ENCODE measurements around the gene ATF6B.

ATF6B gene

DNA sequence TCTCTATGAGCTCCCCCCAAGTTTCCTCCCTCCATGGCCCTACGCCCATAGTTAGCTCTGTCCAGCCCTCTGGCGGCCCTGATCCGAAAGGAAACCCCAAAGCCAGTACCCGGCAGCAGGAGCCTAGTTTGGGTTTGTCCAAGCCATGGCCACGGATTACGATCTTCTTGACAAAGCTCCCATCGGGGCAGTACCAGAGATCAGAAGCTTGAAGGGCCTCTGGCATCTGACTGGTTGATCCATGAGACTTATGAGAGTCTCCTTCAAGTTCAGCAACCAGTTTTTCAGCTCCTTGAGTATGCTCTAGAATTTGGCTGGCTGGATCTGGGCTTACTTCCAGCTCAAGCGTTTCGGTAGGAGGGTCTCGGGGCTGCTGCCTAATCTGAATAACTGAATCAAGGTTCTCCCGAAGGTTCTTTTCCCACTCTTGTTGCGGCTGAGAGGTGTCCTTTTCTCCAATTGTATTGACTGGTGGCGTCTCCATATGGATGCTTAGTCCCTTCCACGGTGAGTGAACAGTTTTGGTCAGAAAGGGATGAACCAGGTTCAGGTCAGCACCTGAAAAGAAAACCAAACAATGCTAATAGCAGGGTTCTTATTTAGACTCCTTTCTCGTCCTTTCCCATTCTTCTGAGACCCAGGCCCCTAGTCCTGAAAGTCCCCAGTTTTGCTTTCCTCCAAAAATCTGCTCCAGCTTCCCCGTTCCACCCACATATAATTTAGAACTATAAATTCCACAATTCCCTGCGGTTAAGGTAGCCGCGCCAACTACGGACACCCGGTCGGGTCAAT, 1.4 kb upstream of the ATF6B start:
- DNase-seq: no peak

DNA sequence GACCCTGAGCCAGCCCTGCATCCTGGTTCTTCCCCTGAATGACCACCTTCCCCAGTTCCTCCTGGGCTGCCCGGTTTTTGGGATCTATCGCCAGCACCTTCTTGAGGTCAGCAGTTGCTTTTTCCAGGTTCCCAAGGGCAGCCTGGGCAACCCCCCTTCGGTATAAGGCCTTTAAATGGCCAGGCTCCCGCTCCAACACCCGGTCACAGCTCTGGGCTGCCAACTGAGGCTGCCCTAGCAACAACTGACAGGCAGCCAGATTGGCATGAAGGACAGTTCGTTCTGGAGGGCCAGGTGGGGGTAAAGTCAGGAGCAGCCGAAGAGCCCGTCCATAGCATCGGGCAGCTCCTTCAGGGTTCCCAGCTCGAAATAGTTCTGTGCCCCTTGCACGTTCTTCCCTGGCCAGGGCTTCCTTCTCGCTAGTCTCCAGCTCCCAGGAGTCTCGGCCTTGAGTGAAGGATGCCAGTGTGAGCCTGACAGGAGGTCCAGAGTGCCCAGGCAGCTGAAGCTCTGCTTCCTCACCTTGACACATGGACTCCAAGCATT, 778 bp upstream of the ATF6B start:
- no peak for DNase-seq

DNA sequence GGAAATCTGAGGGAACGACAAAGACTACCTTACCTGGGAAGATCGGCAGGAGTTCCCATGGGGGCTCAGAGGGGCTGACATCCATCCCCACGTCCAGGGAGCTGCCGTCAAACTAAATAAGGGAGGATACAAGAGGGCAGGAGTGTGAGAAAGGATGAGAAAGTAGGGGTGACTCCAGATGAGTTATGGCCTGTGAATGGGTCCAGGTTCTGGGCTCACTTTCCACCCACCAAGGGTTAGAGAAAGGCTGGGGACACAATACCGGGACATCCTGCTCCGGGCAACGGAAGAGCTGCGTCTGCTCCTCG, 683 bp downstream of the ATF6B start:
- DNase-seq: no peak

DNA sequence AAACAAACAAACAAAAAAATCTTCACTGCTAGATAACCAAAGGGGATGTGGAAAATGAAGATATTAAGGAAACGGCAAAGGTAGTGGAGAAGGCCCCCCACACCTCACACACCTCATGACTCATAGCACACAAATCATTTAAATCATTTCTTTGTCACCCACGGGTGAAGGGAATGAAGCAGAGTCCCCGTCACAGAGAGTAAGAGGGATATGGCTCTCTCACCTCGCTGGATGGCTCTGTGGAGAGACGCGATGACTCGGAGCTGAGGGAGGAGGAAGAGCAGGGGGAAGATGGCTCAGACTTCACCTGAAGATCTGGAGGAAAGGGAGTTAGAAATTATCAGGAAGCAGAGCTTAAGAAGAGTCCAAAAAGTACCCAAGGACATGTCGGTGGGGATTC, 1.2 kb downstream of the ATF6B start:
- no peak for DNase-seq

DNA sequence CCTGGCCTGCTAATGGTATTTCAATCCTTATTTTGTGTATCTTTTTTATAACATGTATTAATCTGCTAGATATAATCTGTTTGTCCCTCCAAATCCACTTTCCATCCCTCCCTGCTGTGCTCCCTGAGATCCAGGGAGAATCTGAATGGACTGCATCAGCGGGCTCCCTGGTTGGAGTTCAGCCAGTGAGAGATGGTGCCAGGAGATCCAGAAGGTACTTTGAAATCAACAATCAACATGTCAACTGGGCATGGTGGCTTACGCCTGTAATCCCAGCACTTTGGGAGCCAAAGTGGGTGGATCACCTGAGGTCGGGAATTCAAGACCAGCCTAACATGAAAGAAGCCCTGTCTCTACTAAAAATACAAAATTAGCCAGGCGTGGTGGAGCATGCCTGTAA, 4.4 kb downstream of the ATF6B start:
- DNase-seq: no peak

DNA sequence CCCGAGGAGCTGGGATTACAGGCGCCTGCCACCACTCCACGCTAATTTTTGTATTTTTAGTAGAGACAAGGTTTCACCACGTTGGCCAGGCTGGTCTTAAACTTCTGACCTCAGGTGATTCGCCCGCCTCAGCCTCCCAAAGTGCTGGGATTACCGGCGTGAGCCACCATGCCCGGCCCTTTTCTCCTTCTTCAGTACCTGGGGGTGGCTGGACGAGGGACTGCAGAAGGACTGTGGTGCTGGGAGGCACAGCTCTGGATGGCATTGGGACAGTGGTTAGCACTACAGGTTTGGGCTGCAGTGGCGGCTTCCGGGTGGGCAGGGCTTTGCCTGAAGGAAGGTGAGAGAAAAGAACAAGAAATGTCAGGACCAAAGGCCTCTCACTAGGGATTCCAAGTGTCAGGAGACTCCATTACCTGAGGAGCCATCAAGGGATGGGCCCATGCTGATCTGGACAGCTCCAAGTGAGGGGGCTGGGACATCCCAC, 7.4 kb downstream of the ATF6B start:
- no peak for DNase-seq

DNA sequence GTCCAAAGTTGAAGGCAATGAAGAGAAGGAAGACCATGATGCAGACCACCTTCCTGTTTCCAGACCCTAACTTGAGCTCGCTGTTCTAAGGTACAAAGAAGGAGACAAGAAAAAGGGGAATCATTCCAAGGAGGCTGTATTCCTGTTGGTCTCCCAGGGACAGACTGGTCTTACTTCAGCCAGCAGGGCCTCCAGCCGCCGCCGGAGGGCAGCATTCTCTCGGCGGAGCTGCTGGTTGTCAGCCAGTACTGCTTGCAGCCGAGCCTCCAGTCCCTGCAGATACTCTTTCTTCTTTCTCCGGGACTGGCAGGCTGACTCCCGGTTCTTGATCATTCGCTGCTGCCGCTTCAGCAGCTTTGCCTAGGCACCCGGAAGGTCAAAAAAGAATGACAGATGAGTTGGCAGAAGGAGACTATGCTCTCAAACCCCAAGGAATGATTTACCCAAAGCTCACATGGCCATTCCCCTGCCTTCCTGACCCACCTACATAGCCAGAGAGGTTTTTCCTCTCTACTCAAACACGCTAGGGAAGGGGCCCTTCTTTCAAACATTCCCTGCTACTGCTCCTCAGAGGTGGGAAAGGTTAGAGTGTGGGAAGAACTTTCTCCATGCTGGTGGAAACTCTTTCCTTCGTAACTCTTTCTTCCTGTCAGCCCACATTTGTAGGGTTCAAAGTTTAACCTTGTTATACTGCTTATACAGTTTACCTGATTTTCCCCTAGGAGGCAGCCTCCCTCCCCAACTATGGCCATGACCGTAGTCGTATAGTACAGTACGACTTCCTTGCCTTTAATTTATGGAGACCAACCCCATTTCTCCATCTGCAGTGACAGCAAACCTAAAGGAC, 9.0 kb downstream of the ATF6B start:
- peak; percentile 53 to 66 for DNase-seq

DNA sequence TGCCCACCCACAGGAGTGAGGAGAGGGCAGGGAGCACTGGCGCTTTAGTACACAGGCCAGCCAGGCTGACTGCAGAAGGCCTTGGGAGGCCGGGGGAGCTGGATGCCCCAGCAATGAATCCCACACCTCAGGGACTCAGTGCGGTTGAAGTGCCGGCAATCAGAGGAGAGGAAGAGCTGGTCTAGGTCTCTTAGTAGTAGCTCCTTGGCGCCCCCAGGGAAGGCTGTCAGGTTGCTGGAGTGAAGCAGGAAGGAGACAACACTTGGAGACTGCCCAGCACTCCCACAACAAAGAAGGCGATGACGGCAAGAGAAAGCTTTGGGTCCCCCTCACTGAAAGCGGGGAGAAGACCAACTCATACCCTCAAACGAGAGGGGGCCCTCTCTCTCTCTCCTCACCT, 10.6 kb downstream of the ATF6B start:
- DNase-seq: no peak

DNA sequence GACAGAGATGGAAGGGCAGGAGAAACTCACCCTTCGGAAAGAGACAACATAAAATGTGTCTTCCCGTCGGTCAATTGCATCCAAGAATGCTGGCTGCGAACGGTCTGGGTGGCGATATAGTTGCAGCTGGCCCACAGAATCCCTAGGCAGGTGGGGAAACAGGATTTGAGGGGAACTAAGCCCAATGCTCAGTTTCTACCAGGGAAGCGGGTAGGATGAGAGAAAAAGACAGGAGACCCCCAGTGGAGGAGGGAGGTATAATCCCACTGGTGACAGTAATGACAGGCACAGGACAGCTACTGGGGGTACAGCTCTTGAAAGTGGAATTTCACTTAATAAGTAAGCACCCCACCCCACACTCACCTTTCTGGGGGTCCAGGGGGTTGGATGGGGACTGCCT, 11.4 kb downstream of the ATF6B start:
- no peak for DNase-seq

DNA sequence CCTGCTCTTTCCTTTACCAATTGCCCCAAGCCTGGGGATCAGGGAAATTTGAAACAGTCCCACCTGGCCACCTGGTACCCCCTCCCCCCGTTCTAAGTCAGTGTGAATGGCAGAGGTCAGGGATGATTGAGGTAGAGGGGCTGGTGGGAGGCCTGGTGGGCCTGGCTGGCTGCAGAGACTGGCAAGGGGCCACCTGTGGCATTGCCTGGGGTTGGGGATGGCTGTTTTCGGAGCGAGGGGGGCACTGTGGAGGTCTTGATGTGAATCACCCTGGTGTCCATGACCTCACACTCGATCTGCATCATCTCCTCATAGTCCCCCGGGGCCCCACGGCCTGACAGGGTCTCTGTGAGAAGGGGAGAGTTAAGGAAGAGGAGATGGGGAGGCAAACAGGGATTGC, 12.4 kb downstream of the ATF6B start:
- DNase-seq: no peak

DNA sequence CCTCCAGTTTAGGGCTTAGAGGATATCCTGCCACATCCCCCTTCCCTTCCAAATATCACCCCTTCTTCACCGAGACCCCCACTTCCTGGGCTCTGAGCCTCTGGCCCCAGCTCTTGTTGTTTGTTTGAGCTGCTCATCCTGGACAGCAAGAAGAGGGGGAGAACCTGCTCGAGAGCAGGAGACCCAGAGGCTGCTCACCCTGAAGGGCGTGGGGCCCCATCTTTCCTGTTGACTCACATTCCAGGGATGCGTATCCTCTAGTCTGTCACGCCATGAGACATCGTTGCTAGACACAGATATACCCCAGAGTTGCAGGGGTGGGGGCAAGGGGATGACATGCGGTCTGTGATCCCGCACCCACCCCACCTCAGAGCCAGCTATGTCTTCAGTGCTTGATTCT, 13.2 kb downstream of the ATF6B start:
- DNase-seq: no peak

DNA sequence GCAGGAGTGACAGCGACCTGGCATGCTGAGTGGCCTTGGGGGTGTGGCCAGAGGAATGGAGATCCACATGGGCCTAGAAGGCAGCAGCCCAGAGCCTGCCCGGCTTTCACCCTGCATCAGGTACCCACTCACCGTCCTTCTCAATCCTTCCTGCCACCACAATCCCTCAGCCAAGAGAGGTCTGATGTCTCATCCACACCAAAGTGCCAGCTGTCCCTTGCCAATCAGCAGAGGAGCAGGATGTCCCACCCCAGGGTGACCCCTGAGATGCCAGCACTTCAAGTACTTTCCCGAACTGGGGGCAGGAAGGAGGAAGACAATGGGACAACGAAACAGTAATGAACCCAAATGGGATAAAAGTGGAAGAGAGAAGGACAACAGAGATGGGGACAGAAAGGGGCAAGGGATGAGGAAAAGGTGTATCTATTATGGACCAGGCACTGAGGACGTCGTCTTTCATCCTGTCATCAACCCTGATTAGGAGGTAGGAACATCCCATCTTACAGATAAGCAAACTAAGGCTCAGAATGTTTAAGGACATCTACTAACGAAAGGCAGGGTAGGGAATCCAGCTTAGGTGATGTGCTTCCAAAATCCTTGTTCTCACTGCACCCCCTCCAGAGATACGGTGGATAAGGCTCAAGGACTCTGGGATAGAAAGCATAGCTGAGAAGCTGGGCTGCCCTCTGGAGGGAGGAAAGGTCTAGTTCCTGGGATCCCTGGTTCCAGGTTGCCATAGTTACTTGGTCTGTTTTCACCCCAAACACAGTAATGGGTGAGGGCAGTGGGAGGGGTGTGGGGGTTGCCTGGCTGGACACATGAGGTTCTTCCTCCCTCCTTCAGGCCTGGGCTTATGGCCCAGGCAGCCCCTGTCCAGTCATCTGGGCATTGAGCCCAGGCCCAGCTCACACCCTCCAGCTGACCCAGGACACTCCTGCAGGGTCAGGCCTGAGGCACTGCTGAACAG, 14.4 kb downstream of the ATF6B start:
- DNase-seq: no peak

DNA sequence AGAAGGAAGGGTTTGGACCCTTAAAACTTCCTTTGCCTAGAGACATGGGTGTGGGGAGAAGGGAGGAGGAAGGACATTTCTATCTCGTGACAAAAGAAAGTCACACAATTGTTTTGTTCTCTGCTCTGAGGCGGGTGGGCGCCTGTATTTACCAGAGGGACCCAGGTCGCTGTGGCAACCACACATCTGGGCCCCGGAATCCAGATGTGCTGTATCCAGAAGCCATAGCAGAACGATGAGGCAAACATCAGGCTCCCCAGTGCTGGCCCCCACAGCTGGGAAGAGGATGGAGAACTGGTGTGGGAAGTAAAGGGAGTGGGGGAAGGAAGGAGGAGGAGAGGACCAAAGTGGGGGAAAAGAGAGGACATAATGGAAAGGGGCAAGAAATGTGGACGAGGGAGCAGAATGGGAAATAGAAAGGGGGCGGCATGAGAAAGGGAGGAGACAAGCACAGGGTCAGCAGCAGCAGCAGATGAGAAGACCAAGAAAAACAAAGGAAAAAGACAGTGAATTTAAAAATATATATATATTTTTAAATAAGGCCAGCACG, 15.5 kb downstream of the ATF6B start:
- no peak for DNase-seq

DNA sequence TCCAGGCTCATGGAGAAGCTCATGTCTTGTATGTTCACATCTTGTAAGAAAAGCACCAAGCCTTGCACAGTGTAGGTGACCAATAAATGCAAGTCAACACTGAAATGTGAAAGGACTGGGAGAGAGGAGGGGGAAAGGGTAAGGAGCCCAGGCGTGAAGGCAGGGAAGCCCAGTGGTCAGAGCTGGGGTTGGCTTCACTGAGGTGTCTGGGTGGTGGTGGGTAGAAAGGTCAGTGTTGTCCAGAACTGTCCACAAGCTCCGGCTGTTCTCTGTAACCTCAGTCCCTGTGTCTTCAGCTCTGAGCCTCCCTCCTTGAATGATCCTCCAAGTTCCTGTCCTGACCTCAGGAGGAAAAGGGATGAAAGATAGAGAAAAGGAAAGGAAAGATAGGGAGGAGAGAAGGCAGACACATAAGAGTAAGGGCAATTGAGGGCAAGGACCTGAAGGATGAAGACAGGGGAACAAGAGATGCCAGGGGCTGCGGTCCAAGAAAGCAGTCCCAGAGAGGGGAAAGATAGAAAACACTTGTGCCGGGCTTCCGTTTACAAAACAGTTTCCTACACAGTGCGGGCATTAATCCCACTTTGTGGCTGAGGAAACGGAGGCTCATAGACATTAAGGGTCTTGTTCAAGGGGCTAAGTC, 16.5 kb downstream of the ATF6B start:
- DNase-seq: no peak

DNA sequence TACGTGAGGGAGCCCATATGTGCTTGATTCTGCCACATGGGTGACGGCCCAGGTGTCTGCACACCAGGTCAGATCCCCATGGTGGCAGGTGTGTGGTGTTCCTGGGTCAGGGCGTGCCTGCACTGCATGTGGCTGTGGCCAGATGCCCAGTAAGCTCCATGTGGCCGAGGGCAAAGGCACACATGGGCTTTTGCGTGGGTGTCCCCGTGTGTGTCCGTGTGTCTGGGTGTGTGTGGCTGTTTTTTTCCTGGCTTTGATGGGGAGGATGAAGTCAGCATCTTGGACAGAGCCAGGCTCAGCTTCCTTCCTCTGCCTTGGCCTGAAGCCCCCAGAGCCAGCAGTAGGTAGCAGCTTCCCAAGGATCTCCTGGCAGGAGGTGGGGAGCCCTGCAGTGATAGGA, 17.4 kb downstream of the ATF6B start:
- no peak for DNase-seq

DNA sequence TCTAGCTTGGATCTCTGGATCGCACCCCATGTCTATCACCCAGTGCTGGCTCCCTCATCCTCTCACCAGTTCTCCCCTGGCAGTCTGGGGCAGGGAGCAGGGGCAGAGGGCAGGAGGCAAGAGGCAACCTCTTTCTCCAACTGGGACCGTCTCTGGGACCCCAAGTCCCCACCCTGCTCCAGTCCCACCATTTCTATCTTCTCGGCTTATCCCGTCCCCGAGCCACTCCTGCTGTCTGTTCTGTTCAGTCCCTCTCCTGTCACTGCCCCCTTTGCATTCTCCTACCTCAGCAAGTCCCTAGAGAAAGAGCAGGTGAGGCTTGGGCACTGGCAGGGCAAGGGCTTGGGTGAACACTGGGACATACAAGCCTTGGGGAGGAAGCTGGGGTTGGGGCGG, 18.3 kb downstream of the ATF6B start:
- DNase-seq: no peak

DNA sequence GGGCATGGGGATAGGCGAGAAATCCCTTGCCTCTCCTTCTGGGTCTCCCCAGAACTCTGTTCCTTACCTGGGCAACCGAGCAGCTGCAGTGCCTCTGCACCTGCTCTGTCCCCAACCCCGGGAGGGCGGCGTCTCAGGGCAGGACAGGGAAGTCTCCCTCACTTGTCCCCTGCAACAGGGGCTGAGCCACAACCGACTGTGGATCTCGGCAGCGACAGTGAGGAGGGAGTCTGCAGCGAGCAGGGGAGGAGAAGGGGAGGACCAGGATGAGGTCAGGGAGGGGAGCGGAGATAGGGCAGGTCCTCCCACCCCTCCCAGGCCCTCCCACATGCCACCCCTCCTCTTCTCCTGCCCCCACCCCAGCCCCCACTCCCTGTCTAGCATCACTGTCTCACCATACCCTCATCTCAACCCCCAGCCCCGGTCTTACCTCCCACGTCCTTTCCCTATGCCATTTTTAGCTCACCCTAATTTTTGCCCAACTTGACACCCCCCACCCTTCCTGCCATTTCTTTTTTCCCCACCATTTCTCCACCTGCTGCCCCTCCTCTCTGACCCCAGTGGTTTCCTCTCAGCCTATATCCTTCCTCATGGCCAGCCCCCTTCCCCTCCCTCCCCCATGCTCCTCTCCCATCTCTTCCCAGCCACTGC, 18.8 kb downstream of the ATF6B start, which contains the start of gene TNXB:
Gene TNXB (minus strand): TSS at position 225 of the 651 bp plus-strand sequence. CDS start 11,140 bp downstream, outside the sequence.
- no peak for DNase-seq

DNA sequence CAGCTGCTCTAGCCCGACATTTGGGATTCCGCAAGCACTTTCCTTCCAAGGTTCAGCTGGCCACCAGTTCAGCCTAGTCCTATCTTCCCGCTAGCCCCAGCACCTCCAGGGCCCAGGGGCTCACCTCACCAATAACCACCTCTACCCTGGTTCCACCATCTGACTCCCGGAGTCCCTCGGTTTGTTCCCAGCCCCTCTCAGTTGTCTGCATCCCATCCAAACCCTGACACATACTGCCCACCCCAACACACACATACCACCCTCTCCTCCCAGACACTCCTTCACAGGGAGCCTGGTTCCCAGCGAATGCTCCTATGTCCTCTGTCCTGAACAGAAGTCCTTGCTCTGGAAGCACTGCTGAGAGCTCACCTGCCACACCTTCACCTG, 19.3 kb downstream of the ATF6B start:
- no peak for DNase-seq

DNA sequence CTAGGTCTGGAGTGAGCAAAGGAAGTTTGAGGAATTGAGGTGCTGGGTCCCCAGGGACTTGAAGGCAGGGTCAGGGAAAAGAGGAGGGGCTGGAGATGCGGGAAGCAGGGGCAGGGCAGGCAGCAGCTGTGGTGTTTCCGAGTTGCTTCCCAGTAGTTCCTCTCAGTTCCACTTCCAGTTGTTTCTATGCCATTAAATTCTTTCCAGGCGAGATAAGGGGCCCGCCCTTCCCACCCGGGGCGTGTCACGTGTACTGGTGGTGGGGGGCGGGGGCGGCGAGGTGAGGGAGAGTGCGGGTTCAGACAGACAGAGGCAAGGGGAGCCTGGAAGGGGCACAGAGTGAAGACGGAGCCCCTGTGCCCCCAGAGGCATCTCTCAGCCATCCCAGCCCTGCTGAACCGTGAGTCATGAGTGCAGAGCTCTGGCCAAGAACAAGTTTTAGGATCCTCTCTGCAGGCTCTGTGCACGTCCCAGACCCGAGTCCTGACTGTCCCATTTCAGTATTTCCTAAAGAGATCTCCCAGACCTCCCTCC, 19.9 kb downstream of the ATF6B start:
- no peak for DNase-seq

DNA sequence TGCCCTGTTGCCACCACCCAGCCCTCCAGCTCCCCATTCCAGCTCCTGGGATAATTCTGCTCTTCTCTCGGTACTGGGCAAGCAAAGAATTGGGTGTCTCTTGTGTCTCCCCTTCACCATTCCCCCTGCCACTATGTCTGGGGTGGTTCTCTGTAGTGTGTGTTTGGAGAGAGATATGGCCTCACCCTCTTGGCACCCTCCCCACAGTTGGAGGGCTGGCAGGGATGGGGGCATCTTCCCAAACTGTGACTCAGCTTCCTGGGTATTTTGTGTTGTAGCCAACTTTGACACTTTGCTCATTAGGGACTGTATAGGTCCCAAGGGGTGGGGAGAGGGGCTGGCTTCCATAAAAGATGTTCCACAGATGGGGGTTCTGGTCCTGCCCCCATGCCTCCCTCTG, 20.6 kb downstream of the ATF6B start:
- no peak for DNase-seq

DNA sequence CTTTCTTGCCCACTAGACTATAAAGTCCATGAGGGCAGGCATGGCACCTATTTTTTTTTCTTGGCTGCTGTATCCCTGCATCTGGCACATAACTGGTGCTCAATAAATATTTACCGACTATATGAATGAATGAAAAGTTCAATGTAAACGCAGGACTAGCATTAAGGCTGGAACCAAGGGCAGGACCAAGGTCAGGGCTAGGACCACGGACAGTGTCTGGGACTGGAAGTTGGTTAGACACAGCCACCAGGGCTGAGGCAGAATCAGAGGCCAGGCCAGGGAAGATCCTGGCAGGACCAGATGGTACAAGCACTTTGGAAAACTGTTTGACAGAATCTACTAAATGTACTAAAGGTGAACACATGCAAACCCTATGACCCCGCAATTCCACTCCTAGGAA, 22.6 kb downstream of the ATF6B start:
- DNase-seq: no peak

Data from stimulated activated CD4-positive, alpha-beta T cell treated with anti-CD3 and anti-CD28 coated beads, Interleukin-4, amount 100 ng/mL, for 4 hours (primary cell).